Spleen (tissue), 11 donors: Measurements from ENCODE around the gene CDX1. TPM values are rescaled to one million over a fixed set of nuclear protein-coding genes. Genes with fewer than 3 reads are reported as not detected.
A peak's percentile ranks its signal among the peaks of the same experiment; 100 is the strongest.

Source experiments
- DNase-seq: peaks from one replicate; pipeline ENCODE4 v3.0.0-alpha.2; 2020
- H3K27ac ChIP-seq, 8 donors: fragments of 200-600 bp; sonication (generic) in 7 of 8; 1 replicate in 4 of 8; 2 replicates in 4 of 8; pipeline versions ENCODE4 v1.5.0 to v1.8.0; 2016 to 2021; ENCODE audit warnings: inconsistent platforms in 4 of 8, mild to moderate bottlenecking in 4 of 8, moderate library complexity in 1 of 8
- H3K27me3 ChIP-seq, 7 donors: fragments of 200-600 bp; sonication (generic) in 6 of 7; replicated peaks in 1 of 7; 1 replicate in 4 of 7; 2 replicates in 3 of 7; pipeline versions ENCODE4 v1.5.0 to v1.8.0; 2016 to 2021; ENCODE audit warnings: inconsistent platforms in 3 of 7, mild to moderate bottlenecking in 1 of 7
- H3K36me3 ChIP-seq, 6 donors: fragments of 200-600 bp; sonication (generic) in 5 of 6; 1 replicate in 4 of 6; 2 replicates in 2 of 6; pipeline versions ENCODE4 v1.5.0 to v1.8.0; 2016 to 2021; ENCODE audit warnings: inconsistent platforms in 2 of 6
- H3K4me1 ChIP-seq, 6 donors: fragments of 200-600 bp; sonication (generic) in 5 of 6; 1 replicate in 3 of 6; 2 replicates in 3 of 6; pipeline versions ENCODE4 v1.5.0 to v1.8.0; 2016 to 2021; ENCODE audit warnings: inconsistent platforms in 3 of 6
- H3K4me3 ChIP-seq, 8 donors: fragments of 200-600 bp; sonication (generic) in 7 of 8; 1 replicate in 4 of 8; 2 replicates in 4 of 8; pipeline versions ENCODE4 v1.5.0 to v1.8.0; 2016 to 2021; ENCODE audit warnings: inconsistent platforms in 4 of 8, mild to moderate bottlenecking in 4 of 8, moderate library complexity in 2 of 8
- H3K9me3 ChIP-seq, 8 donors: fragments of 200-600 bp; sonication (generic) in 7 of 8; 1 replicate in 4 of 8; 2 replicates in 4 of 8; pipeline versions ENCODE4 v1.5.0 to v1.8.0; 2016 to 2021; ENCODE audit warnings: inconsistent platforms in 4 of 8
- POLR2A ChIP-seq, 3 donors: fragments of 450-650 bp; IDR thresholded peaks; one replicate each; pipeline ENCODE4 v1.5.1; 2017; ENCODE audit warnings: antibody characterized with exemption in 3 of 3, mild to moderate bottlenecking in 1 of 3
- POLR2AphosphoS5 ChIP-seq, 3 donors: sonication (generic); formaldehyde crosslinking; IDR thresholded peaks; one replicate each; pipeline ENCODE4 v1.5.1; 2017; ENCODE audit warnings: antibody characterized with exemption in 3 of 3
- WGBS, 5 donors: extraction: QIAGEN DNeasy Blood & Tissue Kit in 3 of 5; methylation state at CpG; one replicate each; pipeline versions ENCODE4 v1.1.5 to v1.1.7; 2013 to 2018; 5-methylcytosine and 5-hydroxymethylcytosine counted together
- intact Hi-C: fragments of 100-400 bp; cut with DNase I; formaldehyde crosslinking; loops from one replicate; pipeline ENCODE4 v1.15.0; 2023; ENCODE audit warnings: low total_unique reads
- polyA plus RNA-seq, 3 donors: library from polyadenylated mRNA; stranded (reverse); fragments of 200-250 nt; gene quantifications; one replicate each; pipeline ENCODE4 v1.2.1, GENCODE V29; 2013
- total RNA-seq, 7 donors: library from RNA; depleted of rRNA in 3 of 7; stranded (reverse); fragments of >200 nt in 3 of 7; fragmentation: NEBNext Ultra II Directional in 4 of 7; extraction: Animal tissue kit (Norgen Biotek cat#: 25700) in 4 of 7; gene quantifications; one replicate each; pipeline versions ENCODE4 v1.1.0 to v1.2.1, GENCODE V29; 2016 to 2021
- TF ChIP-seq, protein P1 (sequence below), 11 experiments: fragments of 200-600 bp in 7 of 11; fragments of 450-650 bp in 4 of 11; sonication (generic) in 4 of 11; IDR thresholded peaks in 8 of 11; conservative IDR thresholded peaks in 3 of 11; 1 replicate in 7 of 11; 2 replicates in 4 of 11; pipeline versions ENCODE4 v1.4.0 to v1.8.0; 2016 to 2021; ENCODE audit warnings: antibody characterized with exemption in 11 of 11, inconsistent platforms in 4 of 11, mild to moderate bottlenecking in 1 of 11
- donor health status: healthy with polysubstance abuse.
- donor health status: DM: no; HTN: no; CAD: no; lungs with moderate emphysema.
- donor health status: DM: no; HTN: no; CAD: no.
- donor health status: Bipolar disorder and iron deficiency.
- donor health status: healthy.
- donor health status: DM: no; HTN: no; CAD: no.
- donor health status: DM: yes; HTN: yes; CAD: no.

Gene CDX1
- total and polyA plus RNA-seq, 10 donors = 0.25 to 1.3 (median 0.41) TPM; not detected in 5

DNA sequence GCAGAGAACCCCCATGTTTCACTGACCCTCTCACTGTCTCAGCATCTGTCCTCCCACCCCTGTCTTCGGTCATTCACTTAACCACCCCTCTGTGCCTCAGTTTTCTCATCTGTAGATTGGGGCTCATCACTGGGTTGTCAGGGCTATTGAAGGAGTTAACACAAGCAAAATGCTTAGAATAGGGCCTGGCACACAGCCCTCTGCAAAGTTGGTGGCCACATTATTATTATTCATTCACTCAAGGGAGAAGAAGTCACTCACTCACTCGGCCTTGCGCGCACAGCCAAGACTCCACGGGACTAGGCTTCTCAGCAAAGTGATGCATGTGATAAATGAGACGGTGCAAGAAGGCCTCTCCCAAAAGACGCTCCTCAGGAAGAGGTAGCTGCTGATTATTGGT, 18.9 kb upstream of the CDX1 start:
- TF ChIP-seq, protein P1, sequence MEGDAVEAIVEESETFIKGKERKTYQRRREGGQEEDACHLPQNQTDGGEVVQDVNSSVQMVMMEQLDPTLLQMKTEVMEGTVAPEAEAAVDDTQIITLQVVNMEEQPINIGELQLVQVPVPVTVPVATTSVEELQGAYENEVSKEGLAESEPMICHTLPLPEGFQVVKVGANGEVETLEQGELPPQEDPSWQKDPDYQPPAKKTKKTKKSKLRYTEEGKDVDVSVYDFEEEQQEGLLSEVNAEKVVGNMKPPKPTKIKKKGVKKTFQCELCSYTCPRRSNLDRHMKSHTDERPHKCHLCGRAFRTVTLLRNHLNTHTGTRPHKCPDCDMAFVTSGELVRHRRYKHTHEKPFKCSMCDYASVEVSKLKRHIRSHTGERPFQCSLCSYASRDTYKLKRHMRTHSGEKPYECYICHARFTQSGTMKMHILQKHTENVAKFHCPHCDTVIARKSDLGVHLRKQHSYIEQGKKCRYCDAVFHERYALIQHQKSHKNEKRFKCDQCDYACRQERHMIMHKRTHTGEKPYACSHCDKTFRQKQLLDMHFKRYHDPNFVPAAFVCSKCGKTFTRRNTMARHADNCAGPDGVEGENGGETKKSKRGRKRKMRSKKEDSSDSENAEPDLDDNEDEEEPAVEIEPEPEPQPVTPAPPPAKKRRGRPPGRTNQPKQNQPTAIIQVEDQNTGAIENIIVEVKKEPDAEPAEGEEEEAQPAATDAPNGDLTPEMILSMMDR (IDR thresholded peaks at IDR 0.05 in 8 of 11, conservative IDR thresholded peaks at IDR 0.05 in 3 of 11) = no peak
- TF ChIP-seq POLR2AphosphoS5 (IDR thresholded peaks at IDR 0.05) (no peak), POLR2A (IDR thresholded peaks at IDR 0.05) (no peak)
- WGBS, 5 donors = 70 to 90% (median 80%) methylated on average over 7 of the region's 7 CpGs
- H3K9me3 ChIP-seq = no peaks in the 10 kb centered on the region
- intact Hi-C loops = no loop called here
- peak overlapping the region in 6 of 8 donors; percentile 39 to 83 (median 78) for H3K27ac ChIP-seq
- H3K27me3 ChIP-seq = no peaks in the 10 kb centered on the region
- no peak for DNase-seq
- peaks cover 0 to under 1% (median 0%) of the 10 kb centered on the region in 6 donors for H3K36me3 ChIP-seq
- no peak overlapping the region for H3K4me3 ChIP-seq
- peaks cover 0 to 85% (median 17%) of the 10 kb centered on the region in 6 donors for H3K4me1 ChIP-seq

DNA sequence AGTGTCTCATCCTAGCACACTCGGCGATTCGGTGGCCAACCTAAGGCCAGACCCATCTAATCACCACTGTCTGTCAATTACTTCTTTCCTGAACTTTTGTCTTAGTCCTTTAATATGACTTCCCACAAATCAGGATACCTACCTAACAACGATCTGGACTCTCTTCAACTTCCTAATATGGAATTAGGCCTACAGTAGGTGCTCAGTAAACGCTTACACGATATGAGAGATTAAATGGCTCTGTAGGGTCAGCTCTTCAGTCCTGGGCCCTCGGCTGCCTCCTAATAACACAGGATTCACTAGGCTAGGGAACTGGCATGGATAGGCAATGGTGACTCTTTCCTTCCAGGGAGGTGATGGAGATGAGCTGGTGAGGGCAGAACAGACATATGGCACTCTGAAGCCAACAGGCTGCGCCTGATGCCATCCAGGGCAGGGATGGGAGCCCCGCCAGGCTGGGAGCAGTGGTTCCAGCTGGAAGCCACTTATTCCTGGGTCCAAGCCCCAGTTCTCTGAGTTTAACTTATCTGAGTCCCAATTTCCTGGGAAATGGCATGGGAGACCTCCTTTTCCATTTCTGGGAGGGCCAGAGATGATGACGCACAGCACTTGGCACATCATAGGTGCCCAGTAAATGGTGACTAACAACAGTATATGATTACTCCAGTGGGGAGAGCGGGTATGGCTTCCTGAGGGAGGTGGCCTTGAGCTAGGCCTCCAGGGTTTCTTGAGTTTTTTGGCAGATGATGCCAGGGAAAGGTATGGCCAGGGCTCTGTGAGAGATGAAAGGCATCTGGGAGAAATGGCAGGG, 18.3 kb upstream of the CDX1 start:
- 66 to 92% (median 86%) methylated on average over 11 of the region's 11 CpGs for WGBS, 5 donors
- TF ChIP-seq POLR2A (IDR thresholded peaks at IDR 0.05) (no peak), POLR2AphosphoS5 (IDR thresholded peaks at IDR 0.05) (no peak)
- TF ChIP-seq, protein P1 (IDR thresholded peaks at IDR 0.05 in 8 of 11, conservative IDR thresholded peaks at IDR 0.05 in 3 of 11) = no peak
- Histone ChIP-seq H3K4me1 (peaks cover 0 to 82% (median 17%) of the 10 kb centered on the region in 6 donors), H3K27me3 (no peaks in the 10 kb centered on the region), H3K36me3 (peaks cover 0 to 3% (median 0%) of the 10 kb centered on the region in 6 donors), H3K27ac (peak overlapping the region in 6 of 8 donors; percentile 22 to 83 (median 78)), H3K9me3 (no peaks in the 10 kb centered on the region), H3K4me3 (no peak overlapping the region)
- intact Hi-C loops = no loop called here
- DNase-seq = no peak

DNA sequence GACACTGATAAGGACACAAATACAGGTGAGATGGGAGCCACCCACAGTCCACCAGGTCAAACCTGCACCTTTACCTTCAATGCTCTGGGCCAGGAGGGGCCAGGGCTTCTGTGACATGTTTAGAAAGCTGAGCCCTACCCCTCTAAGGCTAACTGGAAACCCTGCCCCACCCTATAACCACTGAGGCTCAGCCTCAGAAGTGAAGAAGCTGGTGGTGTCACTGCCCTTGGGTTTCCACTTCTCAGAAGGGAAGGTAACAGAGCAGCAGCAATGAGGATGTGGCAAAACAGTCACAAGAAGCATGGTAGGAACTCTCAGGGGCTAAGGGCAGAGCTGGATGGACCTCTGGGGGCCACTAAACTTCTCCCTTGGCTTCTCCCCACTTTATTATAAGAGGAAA, 17.0 kb upstream of the CDX1 start:
- no peaks in the 10 kb centered on the region for H3K27me3 ChIP-seq
- TF ChIP-seq, protein P1 (IDR thresholded peaks at IDR 0.05 in 8 of 11, conservative IDR thresholded peaks at IDR 0.05 in 3 of 11) = no peak
- TF ChIP-seq POLR2AphosphoS5 (IDR thresholded peaks at IDR 0.05) = no peak
- H3K36me3 ChIP-seq = peaks cover 0 to 3% (median 0%) of the 10 kb centered on the region in 6 donors
- intact Hi-C loops = no loop called here
- H3K4me3 ChIP-seq = no peak overlapping the region
- no peak for DNase-seq
- peaks cover 0 to 75% (median 13%) of the 10 kb centered on the region in 6 donors for H3K4me1 ChIP-seq
- H3K27ac ChIP-seq = peak overlapping the region in 4 of 8 donors; percentile 75 to 83 (median 82)
- no peaks in the 10 kb centered on the region for H3K9me3 ChIP-seq
